C4-2B (cell line): ENCODE measurements around the gene DIO1.

Experiments
- H3K27ac ChIP-seq: fragments of 450-650 bp; 2 replicates; pipeline ENCODE4 v1.5.1; 2017
- CTCF ChIP-seq: fragments of 450-650 bp; conservative IDR thresholded peaks from 2 replicates; pipeline ENCODE4 v1.5.1; 2017; ENCODE audit warnings: mild to moderate bottlenecking
- ZFX ChIP-seq: fragments of 450-650 bp; IDR thresholded peaks from 2 replicates; pipeline ENCODE4 v1.6.1; 2017

Gene DIO1

GRCh38 chr1:53896635-53897229, 2.7 kb downstream of the DIO1 start:
- peak overlapping the region; percentile 56 for H3K27ac ChIP-seq
- TF ChIP-seq CTCF (no peak), ZFX (no peak)

GRCh38 chr1:53899206-53899628, 5.2 kb downstream of the DIO1 start:
- TF ChIP-seq CTCF (no peak), ZFX (no peak)

GRCh38 chr1:53899708-53900107, 5.7 kb downstream of the DIO1 start:
- TF ChIP-seq CTCF (no peak), ZFX (no peak)
- H3K27ac ChIP-seq: peak overlapping the region; percentile 56

More at GRCh38 chr1:53899206-53899628, 5.2 kb downstream of the DIO1 start:
- H3K27ac ChIP-seq: peak overlapping the region; percentile 56

- TF ChIP-seq CTCF (no peak), ZFX (no peak)
- H3K27ac ChIP-seq: no peak overlapping the region
Measured at GRCh38 chr1:53902235-53903138, 8.5 kb downstream of the DIO1 start.

- no peak for TF ChIP-seq ZFX
- no peak overlapping the region for H3K27ac ChIP-seq
Measured at GRCh38 chr1:53905509-53905908, 11.5 kb downstream of the DIO1 start.

- TF ChIP-seq ZFX (no peak), CTCF (no peak)
Measured at GRCh38 chr1:53906121-53906520, 12.1 kb downstream of the DIO1 start.

GRCh38 chr1:53909946-53910345, 16.0 kb downstream of the DIO1 start:
- no peak for TF ChIP-seq ZFX
- no peak for TF ChIP-seq CTCF
- no peak overlapping the region for H3K27ac ChIP-seq

More at GRCh38 chr1:53906121-53906520, 12.1 kb downstream of the DIO1 start:
- H3K27ac ChIP-seq: no peak overlapping the region

GRCh38 chr1:53911442-53911841, 17.5 kb downstream of the DIO1 start:
- no peak for TF ChIP-seq ZFX
- TF ChIP-seq CTCF: no peak
- no peak overlapping the region for H3K27ac ChIP-seq
